ENCODE results near the gene ARHGAP18. TPM values are rescaled to one million over a fixed set of nuclear protein-coding genes. Genes with fewer than 3 reads are reported as not detected.

The ARHGAP18 gene
- total RNA-seq, 6 experiments from 2014 or later: 70.8 to 81.2 (median 76.0) TPM

GRCh38 chr6:129599467-129599866 lies 110.5 kb downstream of the ARHGAP18 start:
- Mint-ChIP-seq H3K36me3 (ENCODE audit: low read depth) (peaks cover 13% of the 10 kb centered on the region), H3K4me1 (ENCODE audit: low read depth) (peaks cover 6% of the 10 kb centered on the region; the same call in 1 of the 2 replicates), H3K4me3 (no peak overlapping the region), H3K27me3 (ENCODE audit: insufficient read depth) (no peaks in the 10 kb centered on the region), H3K9me3 (no peaks in the 10 kb centered on the region), H3K27ac (no peak overlapping the region)
- no peak for DNase-seq
- no peak for TF ChIP-seq CTCF (IDR thresholded peaks at IDR 0.05)

- Mint-ChIP-seq H3K4me3 (no peak overlapping the region), H3K9me3 (no peaks in the 10 kb centered on the region), H3K4me1 (ENCODE audit: low read depth) (peaks cover 6% of the 10 kb centered on the region; the same call in 1 of the 2 replicates), H3K36me3 (ENCODE audit: low read depth) (peaks cover 9% of the 10 kb centered on the region), H3K27me3 (ENCODE audit: insufficient read depth) (no peaks in the 10 kb centered on the region), H3K27ac (0 out of 2 replicates have a peak overlapping the region, but pooled peaks have one; percentile 31)
- peak; percentile 63 for DNase-seq
- peak; percentile 86 for TF ChIP-seq CTCF (IDR thresholded peaks at IDR 0.05)
Measured at GRCh38 chr6:129598244-129599187, 111.5 kb downstream of the ARHGAP18 start.

GRCh38 chr6:129597023-129597713 lies 112.8 kb downstream of the ARHGAP18 start:
- H3K36me3 Mint-ChIP-seq (ENCODE audit: low read depth): peaks cover 18% of the 10 kb centered on the region
- no peak overlapping the region for H3K27ac Mint-ChIP-seq
- DNase-seq: no peak
- TF ChIP-seq CTCF (IDR thresholded peaks at IDR 0.05): no peak
- peaks cover 6% of the 10 kb centered on the region; the same call in 1 of the 2 replicates for H3K4me1 Mint-ChIP-seq (ENCODE audit: low read depth)
- H3K9me3 Mint-ChIP-seq: no peaks in the 10 kb centered on the region
- H3K4me3 Mint-ChIP-seq: no peak overlapping the region
- no peaks in the 10 kb centered on the region for H3K27me3 Mint-ChIP-seq (ENCODE audit: insufficient read depth)

- Mint-ChIP-seq H3K9me3 (no peaks in the 10 kb centered on the region), H3K4me1 (ENCODE audit: low read depth) (peaks cover 8% of the 10 kb centered on the region), H3K27ac (no peak overlapping the region), H3K27me3 (ENCODE audit: insufficient read depth) (no peaks in the 10 kb centered on the region), H3K36me3 (ENCODE audit: low read depth) (peaks cover 19% of the 10 kb centered on the region), H3K4me3 (no peak overlapping the region)
- no peak for TF ChIP-seq CTCF (IDR thresholded peaks at IDR 0.05)
- DNase-seq: no peak
Measured at GRCh38 chr6:129596522-129596921, 113.5 kb downstream of the ARHGAP18 start.

- Mint-ChIP-seq H3K4me3 (peak overlapping the region; percentile 40; the same call in 1 of the 2 replicates), H3K27me3 (ENCODE audit: insufficient read depth) (no peaks in the 10 kb centered on the region), H3K27ac (peak overlapping the region; percentile 47; the same call in 1 of the 2 replicates), H3K4me1 (ENCODE audit: low read depth) (peaks cover 27% of the 10 kb centered on the region), H3K36me3 (ENCODE audit: low read depth) (peaks cover 31% of the 10 kb centered on the region), H3K9me3 (no peaks in the 10 kb centered on the region)
- TF ChIP-seq CTCF (IDR thresholded peaks at IDR 0.05): no peak
- DNase-seq: peak; percentile 21
Measured at GRCh38 chr6:129593233-129593564, 116.8 kb downstream of the ARHGAP18 start.
